SK-N-SH treated with all-trans-retinoic acid at 6 μM for 48 hours (cell line): ENCODE results near the gene SLC25A25.
A peak's percentile ranks its signal among the peaks of the same experiment; 100 is the strongest.

Source experiments
- BACH2 ChIP-seq: fragments of 250-450 bp; sonication (Bioruptor Pico); IDR thresholded peaks from 2 replicates; pipeline ENCODE4 v1.9.0; 2021; ENCODE audit warnings: mild to moderate bottlenecking, borderline replicate concordance
- ESRRG ChIP-seq: fragments of 250-450 bp; sonication (Bioruptor Pico); IDR thresholded peaks from 2 replicates; pipeline ENCODE4 v1.6.1; 2021; ENCODE audit warnings: mild to moderate bottlenecking
- RARB ChIP-seq: fragments of 250-450 bp; sonication (Bioruptor Pico); IDR thresholded peaks from 2 replicates; pipeline ENCODE4 v1.8.0; 2021; ENCODE audit warnings: mild to moderate bottlenecking, moderate library complexity
- SNAI2 ChIP-seq: fragments of 250-450 bp; sonication (Bioruptor Pico); IDR thresholded peaks from 2 replicates; pipeline ENCODE4 v1.5.0; 2020; ENCODE audit warnings: mild to moderate bottlenecking, moderate library complexity
- TCF4 ChIP-seq: fragments of 250-450 bp; sonication (Bioruptor Pico); IDR thresholded peaks from 2 replicates; pipeline ENCODE4 v1.8.0; 2021; ENCODE audit warnings: mild to moderate bottlenecking, moderate library complexity, borderline replicate concordance
- TOX ChIP-seq: fragments of 250-450 bp; sonication (Bioruptor Pico); IDR thresholded peaks from 2 replicates; pipeline ENCODE4 v1.8.0; 2021; ENCODE audit warnings: mild to moderate bottlenecking, moderate library complexity, borderline replicate concordance
- ZC3H10 ChIP-seq: fragments of 250-450 bp; sonication (Bioruptor Pico); IDR thresholded peaks from 2 replicates; pipeline ENCODE4 v1.5.1; 2021; ENCODE audit warnings: mild to moderate bottlenecking, moderate library complexity
- ZFP30 ChIP-seq: fragments of 450-650 bp; formaldehyde crosslinking; IDR thresholded peaks from 2 replicates; pipeline ENCODE4 v1.5.0; 2022; ENCODE audit warnings: mild to moderate bottlenecking, moderate library complexity
- ZNF70 ChIP-seq: fragments of 450-650 bp; formaldehyde crosslinking; IDR thresholded peaks from 2 replicates; pipeline ENCODE4 v1.5.0; 2020; ENCODE audit warnings: mild to moderate bottlenecking, moderate library complexity
- ZNF8 ChIP-seq: fragments of 450-650 bp; formaldehyde crosslinking; IDR thresholded peaks from 2 replicates; pipeline ENCODE4 v1.5.0; 2020; ENCODE audit warnings: mild to moderate bottlenecking, moderate library complexity
- TF ChIP-seq, protein P1 (sequence below): fragments of 250-450 bp; sonication (Bioruptor Pico); IDR thresholded peaks from 2 replicates; pipeline ENCODE4 v1.8.0; 2020; ENCODE audit warnings: mild to moderate bottlenecking, moderate library complexity, borderline replicate concordance
- TF ChIP-seq, protein P2 (sequence below): fragments of 250-450 bp; sonication (Bioruptor Pico); IDR thresholded peaks from 2 replicates; pipeline ENCODE4 v1.5.1; 2020; ENCODE audit warnings: low read depth, mild to moderate bottlenecking, moderate library complexity

DNA sequence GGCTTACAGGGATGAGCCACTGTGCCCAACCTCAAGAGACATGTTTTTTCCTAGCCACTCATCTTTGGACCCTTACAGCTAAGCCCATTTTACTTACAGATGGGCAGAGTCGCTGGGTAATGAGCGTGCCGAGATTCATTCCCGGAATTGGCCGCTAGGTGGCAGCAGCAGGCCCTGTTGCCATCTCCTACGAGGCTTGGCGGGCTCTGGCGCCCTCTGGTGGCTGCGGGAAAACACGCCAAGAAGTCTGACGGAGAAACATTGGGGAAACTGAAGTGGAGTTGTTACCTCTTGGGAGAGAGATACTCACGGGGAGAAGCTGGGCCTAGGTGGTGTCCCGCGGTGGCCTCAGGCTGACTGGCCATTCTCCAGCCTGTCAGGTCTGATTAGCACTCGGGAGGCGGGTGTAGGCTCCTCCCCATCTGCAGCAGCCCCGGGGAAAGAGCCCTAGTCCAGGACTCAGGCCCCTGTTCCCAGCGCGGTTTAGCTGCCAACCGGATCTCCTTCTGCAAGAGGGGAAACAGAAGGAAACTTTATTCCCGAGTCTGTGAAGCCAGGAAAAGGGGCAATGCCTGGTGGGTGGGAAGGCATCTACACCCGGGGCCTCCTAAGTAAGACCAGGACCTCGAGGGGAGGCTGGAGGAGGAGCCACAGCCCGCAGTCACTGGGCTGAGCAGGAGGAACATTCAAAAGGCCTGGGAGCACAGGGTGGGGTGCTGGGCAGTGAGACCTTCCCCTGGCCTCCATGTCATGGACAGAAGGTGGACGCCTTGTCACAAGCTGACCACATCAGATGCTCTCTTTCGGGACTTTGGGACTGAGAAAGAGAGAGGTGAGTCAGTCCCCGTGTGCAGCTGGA is 49.8 kb downstream of the SLC25A25 start:
- TF ChIP-seq RARB (CRISPR knock-in tag) (no peak), ZFP30 (CRISPR knock-in tag) (no peak), SNAI2 (CRISPR knock-in tag) (no peak), TCF4 (no peak), ZNF8 (CRISPR knock-in tag) (no peak), TOX (CRISPR knock-in tag) (no peak), ZNF70 (CRISPR knock-in tag) (no peak), ESRRG (no peak), BACH2 (CRISPR knock-in tag) (no peak), ZC3H10 (CRISPR knock-in tag) (no peak)
- TF ChIP-seq, protein P1, sequence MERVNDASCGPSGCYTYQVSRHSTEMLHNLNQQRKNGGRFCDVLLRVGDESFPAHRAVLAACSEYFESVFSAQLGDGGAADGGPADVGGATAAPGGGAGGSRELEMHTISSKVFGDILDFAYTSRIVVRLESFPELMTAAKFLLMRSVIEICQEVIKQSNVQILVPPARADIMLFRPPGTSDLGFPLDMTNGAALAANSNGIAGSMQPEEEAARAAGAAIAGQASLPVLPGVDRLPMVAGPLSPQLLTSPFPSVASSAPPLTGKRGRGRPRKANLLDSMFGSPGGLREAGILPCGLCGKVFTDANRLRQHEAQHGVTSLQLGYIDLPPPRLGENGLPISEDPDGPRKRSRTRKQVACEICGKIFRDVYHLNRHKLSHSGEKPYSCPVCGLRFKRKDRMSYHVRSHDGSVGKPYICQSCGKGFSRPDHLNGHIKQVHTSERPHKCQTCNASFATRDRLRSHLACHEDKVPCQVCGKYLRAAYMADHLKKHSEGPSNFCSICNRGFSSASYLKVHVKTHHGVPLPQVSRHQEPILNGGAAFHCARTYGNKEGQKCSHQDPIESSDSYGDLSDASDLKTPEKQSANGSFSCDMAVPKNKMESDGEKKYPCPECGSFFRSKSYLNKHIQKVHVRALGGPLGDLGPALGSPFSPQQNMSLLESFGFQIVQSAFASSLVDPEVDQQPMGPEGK (CRISPR knock-in tag) = no peak
- TF ChIP-seq, protein P2, sequence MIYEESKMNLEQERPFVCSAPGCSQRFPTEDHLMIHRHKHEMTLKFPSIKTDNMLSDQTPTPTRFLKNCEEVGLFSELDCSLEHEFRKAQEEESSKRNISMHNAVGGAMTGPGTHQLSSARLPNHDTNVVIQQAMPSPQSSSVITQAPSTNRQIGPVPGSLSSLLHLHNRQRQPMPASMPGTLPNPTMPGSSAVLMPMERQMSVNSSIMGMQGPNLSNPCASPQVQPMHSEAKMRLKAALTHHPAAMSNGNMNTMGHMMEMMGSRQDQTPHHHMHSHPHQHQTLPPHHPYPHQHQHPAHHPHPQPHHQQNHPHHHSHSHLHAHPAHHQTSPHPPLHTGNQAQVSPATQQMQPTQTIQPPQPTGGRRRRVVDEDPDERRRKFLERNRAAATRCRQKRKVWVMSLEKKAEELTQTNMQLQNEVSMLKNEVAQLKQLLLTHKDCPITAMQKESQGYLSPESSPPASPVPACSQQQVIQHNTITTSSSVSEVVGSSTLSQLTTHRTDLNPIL = 0 out of 2 replicates have a peak, but pooled peaks have one; percentile 11
